ENCODE results near the gene TTC6. TPM values are rescaled to one million over a fixed set of nuclear protein-coding genes. Genes with fewer than 3 reads are reported as not detected.

The TTC6 gene
- polyA plus RNA-seq, 10 donors = 0.04 to 0.39 (median 0.19) TPM; not detected in 2

- peak in 1 of 3 donors; percentile 45 for DNase-seq
Measured at GRCh38 chr14:37585971-37586796, 9.2 kb upstream of the TTC6 start.

DNA sequence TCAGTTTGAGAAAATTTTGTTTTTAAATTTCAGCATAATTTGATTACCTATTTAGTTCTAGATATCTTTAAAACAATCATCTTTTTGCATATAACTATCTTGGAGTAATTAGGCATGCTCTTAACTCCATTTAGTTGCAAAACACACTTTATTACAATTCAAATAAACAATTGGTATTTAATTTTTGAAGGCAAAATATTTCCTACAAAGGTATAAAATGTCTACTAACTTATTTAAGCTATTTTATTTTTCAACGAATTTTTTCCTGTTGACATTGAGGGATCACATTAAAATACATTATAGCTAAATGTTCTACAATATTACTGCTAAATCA is 8.7 kb upstream of the TTC6 start:
- DNase-seq = no peak

DNA sequence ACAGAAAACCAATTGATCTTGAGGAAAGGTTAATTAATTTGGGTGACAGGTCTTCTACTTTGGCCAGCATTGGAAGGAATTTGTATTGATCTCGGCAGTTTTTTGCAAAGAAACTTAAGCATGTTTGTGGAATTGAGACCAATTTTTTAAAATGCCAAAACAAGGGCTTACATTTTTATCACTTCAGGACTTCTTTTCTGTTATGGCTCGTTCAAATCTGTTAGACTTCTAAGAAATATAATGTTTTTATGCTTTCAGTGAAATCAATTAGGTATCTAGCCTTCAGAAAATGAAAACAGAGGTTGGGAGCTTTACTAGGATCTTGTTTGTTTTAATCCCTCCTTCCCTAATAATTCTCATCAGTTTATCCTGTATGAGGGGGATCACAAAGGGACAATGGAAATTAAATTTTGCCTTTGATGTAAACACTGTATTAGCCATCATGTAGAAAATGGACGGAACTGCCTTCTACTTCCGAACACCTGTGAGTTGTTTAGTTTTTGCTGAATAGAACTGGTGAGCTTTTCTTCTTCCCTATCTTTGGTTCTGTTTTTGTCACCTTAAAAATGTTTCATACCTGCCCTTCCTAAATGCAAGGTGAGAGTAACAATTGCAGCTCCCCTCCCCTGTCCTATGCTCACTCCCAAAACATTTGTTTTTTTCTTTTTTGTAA is 8.2 kb upstream of the TTC6 start:
- DNase-seq = peak in 1 of 3 donors; percentile 73

- peak in 1 of 3 donors; percentile 70 for DNase-seq
Measured at GRCh38 chr14:37587881-37588666, 7.4 kb upstream of the TTC6 start.

- no peak for DNase-seq
Measured at GRCh38 chr14:37588667-37588955, 6.8 kb upstream of the TTC6 start.

DNA sequence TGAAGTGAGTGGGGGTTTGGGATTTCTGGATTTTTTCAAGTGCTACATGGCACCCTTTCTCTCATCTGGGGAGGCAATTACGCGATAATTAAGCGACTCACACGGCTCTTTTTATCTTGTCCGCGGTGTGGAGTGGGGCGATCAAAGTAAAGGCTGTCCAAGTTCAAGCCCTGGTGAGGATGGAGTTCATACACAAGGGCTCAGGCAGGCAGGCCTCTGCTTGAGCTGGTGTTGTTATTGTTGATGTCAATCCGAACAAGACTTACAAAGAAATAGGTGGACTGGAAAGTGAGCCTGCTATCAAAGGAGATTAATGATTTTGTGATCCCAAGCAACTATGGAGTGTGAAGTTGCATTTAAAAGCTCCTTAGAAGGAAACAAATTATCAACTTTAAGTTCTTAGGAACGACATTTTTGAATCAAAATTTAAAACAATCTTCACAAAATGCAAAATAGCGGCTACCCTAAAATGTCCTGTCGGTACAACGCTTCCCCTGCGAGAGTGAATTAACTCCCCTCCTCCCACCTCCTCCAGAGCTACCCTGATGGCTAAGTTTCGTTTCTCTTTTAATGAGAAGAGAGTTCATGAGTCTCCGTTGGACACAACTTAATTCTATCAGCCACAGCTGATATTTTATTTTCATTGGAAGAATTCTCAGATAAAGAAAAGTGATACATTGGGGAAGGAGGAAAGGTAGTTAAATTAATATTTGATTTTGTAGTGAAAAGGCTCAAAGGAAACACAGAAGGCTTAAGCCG is 6.3 kb upstream of the TTC6 start:
- DNase-seq = peak in 1 of 3 donors; percentile 70

- DNase-seq = no peak
Measured at GRCh38 chr14:37589715-37590427, 5.6 kb upstream of the TTC6 start.

- DNase-seq = peak in 1 of 3 donors; percentile 56
Measured at GRCh38 chr14:37590428-37591139, 4.8 kb upstream of the TTC6 start.

DNA sequence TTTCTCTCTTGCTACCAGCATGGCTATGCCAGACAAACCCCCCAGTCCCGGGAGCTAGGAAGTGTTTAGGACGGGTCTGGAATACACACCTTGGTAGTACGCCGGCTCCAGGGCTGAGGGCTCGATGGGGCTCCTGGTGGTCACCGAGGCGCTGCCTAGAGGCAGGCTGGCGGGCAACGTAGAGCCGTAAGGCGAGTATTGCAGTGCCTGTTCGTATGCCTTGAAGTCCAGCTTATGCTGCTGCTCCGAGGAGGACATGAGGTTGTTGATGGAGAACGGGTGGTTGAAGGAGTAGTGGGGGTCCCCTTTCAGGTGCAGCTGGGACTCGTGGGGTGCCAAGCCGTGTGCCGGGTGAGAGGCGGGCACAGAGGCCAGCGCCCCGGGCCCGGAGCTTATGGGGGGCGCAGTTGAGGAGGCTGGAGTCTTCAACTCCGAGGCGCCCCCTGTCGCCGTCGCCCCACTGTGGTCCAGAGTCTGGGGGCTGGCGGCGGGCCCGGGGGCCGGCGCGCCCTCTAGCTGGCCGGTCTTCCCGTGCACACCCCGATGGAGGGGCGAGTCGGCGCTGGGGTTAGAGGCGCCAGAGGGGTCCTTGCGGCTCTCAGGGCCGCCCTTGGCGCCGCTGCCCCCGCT is 4.0 kb upstream of the TTC6 start:
- DNase-seq = peak in 1 of 3 donors; percentile 32

DNA sequence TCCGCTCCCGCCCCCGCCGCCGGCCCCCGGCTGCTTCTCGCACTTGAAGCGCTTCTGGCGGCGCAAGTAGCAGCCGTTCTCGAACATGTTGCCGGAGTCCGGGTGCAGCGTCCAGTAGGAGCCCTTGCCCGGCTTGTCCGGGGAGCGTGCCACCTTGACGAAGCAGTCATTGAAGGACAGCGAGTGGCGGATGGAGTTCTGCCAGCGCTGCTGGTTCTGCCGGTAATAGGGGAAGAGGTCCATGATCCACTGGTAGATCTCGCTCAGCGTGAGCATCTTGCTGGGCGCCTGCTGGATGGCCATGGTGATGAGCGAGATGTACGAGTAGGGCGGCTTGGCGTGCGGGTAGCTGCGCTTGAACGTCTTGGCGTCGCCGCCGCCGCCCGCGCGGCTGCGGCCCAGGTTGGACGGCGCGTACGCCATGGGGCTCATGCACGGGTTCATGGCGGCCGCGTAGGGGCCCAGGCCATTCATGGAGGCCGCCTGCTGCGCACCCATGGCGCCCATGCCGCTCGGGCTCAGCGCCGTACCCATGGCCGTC is 3.4 kb upstream of the TTC6 start:
- peak in 1 of 3 donors; percentile 37 for DNase-seq

GRCh38 chr14:37592482-37593408 is 2.7 kb upstream of the TTC6 start:
- DNase-seq = peak in 1 of 3 donors; percentile 37

DNA sequence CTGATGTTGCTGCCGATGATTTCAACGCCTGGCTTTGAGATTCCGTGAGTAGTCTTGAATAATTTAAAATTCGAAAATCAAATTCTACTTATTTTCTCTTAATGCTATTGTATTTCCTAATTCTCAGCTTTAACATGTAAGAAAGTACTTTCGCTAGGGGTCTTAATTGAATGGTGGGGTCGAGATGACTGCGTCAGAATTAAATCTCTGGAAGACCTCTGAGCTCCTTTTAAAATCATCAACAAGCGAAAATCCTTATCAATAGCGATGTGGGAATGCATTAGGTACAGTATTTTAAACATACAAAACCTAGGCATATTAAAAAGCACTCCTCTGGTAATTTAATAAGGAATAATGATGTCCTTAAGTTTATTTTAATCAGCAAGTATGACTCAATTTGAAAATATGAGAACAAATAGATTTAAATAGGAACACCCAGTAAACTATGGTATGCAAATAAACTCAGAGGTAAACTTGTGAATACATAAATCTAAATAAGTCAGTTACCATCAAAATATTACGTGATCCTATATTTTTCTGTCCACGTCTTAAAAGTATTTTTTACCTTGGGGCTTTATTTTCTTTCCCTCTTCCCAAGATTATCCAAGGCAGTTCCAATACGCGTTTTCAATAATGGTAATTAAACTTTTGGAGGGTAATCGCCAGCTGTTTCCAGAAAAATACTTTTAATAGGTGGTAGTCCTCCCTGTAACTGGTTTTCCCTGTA is 1.8 kb upstream of the TTC6 start:
- peak in 1 of 3 donors; percentile 41 for DNase-seq

DNA sequence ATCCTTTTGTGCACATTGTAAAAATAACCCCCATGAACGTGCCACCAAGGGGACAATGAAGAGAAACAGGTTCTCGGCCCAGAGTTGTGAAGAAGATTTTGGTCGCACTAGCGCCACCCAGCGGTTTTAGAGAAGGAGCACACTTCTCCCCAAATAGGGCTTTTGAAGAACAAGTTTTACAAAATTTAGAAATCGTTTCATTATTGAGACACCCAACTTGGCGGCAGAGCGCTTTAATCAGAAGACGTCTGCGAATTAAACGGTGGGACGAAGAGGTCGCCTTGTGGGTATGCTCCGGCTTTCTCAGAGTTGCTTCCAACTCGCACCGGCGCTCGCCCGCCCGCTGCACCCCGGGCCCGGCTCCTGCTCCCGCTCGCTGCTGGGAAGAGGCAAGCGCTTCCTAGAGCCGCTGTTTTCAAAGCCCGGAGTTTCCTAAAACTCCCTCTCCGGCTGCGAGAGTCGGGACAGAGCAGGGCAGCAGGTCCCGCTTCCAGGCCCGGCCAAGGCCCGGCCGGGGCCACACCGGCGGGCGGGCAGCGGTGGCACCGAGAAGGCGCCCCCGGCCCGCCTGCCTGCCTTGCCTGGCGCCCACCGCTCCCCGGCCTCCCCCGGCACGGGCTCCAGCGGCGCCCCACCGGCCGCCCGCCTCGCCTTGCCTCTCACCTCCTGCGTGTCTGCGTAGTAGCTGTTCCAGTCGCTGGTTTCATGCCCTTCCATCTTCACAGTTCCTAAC is 1.0 kb upstream of the TTC6 start:
- peak; percentile 79 to 87 (median 82) for DNase-seq

DNA sequence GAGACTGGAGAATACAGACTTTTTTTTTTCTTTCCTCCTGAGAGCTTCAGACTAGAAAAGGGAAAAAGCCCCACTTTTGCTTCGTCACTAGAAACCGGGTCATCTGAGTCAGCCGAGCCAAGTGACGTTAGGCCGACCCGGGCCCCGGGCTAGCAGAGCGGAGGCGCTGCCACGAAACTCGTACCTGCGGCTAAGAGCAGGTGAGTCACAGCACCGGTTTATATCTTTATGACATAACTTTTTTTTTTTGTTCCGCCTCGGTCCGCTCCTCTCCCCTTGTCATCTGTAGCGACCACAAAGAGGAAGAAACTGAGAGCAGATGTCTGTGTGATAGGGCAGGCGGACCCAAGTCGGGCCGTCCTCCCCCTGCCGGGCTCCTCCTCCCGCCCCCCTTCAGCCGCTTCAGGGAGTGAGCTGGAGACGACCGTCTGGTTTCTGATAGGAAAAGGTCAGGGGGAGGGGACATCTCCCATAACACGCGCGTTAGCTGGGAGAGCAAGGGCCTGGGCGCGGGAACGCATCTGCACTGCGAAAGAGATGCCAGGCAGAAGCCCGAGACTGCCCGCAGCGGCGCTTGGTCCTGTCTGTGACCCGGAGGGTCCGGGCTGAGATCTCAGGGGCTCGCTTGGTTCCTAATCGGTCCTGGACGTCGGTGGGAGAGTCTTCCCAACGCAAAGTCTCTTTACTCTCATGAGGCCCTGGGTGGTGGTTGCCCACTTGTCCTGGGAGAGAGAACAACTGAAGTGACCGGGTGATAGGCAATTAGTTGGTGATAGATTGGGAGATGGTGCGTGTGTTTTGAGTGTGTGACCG is 586 bp downstream of the TTC6 start:
- DNase-seq = peak in 1 of 3 donors; percentile 41

DNA sequence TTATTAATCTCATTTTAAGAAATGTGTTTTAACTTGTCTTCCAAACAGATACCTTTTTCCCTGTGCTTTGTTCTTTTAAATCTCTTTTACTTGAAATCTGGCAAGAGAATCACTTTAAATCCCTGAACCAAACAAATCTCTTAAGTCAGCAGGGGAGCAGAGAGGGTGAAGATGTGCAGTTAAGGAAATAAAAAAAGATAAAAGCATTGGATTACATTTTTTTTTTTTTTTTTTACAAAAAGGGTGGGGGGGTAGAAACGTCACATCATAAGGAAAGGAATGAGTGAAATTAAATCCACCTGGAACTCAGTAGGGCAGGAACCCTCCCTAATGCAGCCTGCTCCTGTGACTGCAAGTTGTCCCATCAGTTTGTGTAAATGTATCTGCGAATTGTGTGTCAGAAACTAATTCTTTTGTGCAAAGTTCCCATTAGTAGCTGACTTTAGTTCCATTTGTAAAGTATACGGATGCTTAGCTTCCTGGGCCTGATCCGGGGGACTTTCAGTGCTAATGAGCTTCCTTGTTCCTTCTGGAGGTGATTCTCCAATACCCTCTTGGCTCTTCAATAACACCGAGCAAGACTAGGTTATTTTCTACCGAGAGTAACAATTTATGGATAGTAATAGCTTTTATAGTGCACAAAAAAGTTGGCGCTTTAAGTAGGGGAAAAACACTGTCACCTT is 1.5 kb downstream of the TTC6 start:
- peak in 1 of 3 donors; percentile 32 for DNase-seq

DNA sequence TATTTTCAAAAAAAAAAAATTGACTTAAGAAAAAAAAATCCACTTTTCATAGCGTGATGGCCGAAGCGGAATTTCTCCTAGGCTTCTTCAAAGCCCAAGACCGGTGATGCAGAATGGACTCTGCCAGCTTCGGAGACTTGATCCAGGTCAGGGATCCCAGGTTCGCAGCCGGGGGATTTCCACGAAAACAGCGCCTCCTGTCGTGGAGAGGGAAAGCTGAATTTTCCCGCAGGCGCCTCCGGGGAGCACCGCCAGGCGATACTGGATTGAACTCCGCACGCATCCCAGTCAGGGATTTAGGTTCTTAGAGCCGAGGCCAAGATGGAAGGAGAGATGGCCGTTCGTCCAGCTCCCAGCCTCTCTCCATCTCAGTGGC is 2.1 kb downstream of the TTC6 start:
- peak in 1 of 3 donors; percentile 33 for DNase-seq

All from muscle of back (tissue), 11 donors.